Activated CD8-positive, alpha-beta memory T cell treated with anti-CD3 and anti-CD28 coated beads for 36 hours (primary cell): ENCODE data around the gene CAVIN2. TPM values are rescaled to one million over a fixed set of nuclear protein-coding genes. Genes with fewer than 3 reads are reported as not detected.

ENCODE experiments used
- total RNA-seq, 2 experiments: library from RNA; stranded (reverse); gene quantifications; one replicate each; pipeline ENCODE4 v1.2.3, GENCODE V29; 2021

CAVIN2 gene
- total RNA-seq, 2 experiments from 2014 or later, result not detected

Other genes with a start within 250 kb of the CAVIN2 start
- gene NABP1, start 169.0 kb downstream of the CAVIN2 start, total RNA-seq, result 10 to 100 TPM; 51.3 to 52.0 TPM